CD4-positive, alpha-beta T cell treated with Interleukin-6 at 100 ng/mL for 8 hours (primary cell): ENCODE results near the gene SMAD5.

Experiments used
- DNase-seq: peaks from one replicate; pipeline ENCODE4 v3.0.0-alpha.2; 2020; ENCODE audit warnings: mixed read lengths, low spot score

The SMAD5 gene

DNA sequence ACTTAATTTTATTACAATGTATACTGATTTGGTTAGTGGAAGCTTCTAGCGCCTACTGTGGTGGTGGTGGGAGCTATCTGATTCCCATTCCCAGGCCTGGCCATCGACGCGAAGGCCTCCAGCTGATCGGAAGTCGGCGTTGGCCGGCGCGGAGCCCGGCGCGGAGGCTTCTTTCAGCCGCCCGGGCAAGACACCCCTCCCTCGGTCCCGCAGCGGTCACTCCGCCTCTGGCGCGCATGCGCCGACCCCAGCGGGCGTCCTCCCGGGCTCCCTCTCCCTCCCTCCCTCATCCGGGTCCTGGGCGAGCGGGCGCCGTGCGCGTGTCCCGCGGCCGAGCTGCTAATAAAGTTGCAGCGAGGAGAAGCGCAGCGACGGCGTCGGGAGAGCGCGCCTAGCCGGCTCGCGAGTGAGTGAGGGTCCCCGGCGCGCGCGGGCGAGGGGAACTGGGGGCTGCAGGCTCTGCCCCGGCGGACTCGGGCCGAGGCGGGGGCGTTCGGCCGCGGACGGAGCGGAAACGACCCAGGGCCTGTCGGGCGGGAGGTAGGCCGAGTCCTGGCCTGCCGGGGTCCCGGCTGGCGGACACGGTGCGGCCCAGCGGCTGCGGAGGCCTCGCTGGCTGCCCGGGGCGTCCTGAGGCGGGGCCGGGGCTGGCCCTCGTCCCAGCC, at the start of gene SMAD5:
Gene SMAD5, plus strand, starts transcription at position 289 of the 665 bp plus-strand sequence. CDS start 20,916 bp downstream, outside the sequence.
- DNase-seq: peak; percentile 77

- no peak for DNase-seq
Measured at GRCh38 chr5:136084698-136085097, 47.9 kb upstream of the SMAD5 start.

DNA sequence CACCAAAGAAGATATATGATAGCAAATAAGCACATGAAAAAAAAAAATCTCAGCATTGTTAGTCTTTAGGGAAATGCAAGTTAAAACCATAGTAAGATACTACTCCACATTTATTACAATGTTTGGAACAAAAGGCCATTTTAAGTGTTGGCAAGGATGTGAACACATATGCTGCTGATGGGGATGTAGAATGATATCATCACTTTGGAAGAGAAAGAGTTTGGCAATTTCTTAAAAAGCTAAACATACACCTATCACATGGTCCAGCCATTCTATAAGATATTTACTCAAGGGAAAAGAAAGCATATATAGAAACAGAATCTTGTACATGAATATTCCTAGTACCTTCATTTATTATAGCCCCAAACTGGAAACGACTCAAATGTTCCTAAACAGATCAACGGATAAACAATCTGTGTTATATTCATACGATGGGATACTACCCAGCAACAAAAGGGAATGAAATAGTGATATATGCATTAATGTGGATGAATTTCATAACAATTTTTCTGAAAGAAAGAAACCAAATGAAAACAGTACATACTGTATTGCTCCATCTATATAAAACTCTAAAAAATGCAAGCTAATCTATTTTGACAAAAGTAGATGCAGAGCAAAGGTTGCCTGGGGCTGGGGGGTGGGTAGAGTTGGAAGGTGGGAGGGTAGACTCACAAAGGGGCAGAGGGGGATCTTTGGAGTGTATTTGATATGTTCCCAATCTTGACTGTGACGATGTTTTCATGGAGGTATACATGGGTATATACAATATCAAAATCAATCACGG, 45.7 kb upstream of the SMAD5 start:
- DNase-seq: no peak

- DNase-seq: no peak
Measured at GRCh38 chr5:136087961-136088871, 44.4 kb upstream of the SMAD5 start.

DNA sequence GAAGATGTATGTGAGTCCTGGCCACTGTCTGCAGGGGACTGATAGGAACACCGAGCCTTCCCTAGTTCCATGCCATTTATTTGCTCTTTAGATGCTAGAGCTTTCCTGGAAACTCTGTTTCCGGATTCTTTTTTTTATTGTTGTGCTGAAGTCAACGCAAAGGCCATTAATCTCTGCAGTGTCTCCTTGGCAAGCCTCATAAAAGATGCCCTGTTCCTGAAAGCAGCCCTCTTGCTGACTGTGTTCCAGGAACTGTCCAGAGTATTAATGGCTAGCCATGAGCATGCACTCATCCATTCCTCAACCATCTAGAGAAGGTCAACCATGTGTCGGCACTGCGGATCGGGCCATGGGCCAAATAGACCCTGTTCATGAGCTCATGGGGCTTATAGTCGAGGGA, 42.9 kb upstream of the SMAD5 start:
- DNase-seq: no peak

DNA sequence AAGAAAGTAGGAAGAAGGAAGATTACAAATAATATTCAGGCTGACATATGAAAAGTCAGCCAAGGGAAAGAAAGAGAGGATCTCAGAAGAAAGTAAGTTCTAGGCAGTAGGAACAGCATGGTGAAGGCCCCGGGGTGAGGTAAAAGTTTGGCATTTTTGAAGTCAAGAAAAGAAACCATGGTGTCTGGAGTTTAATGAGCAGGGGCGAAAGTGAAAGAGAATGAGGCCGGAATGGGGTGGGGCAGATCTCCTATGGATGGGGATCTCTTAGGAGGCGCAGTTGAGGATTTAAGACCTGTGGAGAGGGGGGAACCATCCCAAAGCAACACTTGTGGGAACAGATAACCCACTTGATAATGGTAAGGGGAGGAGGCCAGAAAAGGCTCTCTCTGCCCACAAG, 42.3 kb upstream of the SMAD5 start:
- no peak for DNase-seq

DNA sequence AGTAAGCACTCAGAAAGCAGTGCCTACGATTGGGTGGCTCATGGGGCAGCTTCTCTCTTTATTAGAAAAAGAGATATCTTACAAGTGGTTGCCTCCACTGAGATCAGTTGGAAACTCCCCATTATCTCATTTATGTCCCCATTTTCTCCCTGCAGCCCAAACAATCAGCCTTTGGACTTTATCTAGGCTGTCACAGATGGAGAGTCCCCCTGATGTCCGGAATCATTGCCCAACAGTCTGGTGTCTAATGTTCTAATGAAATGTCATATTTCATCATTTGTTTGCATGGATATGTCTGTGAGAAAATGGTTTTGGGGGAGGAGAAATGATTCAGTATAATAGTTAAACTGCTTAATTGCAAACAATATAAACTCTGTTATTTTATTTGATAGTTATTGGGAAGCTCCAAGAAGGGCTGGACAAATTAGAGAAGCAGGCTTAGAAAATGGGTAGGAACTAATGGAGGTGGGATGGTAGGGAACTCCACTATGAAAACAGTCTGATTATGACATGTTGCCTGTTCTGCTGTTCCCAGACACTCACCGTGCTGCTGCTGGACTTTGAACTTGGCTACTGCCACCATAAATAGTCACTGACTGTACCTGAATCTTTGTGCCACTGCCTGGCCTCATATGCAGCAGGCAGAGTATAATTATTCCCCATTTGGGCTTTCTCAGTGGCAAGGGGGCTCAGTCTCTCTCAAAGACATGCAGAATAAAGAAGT, 38.3 kb upstream of the SMAD5 start:
- DNase-seq: no peak

GRCh38 chr5:136094913-136095641, 37.6 kb upstream of the SMAD5 start:
- no peak for DNase-seq

- DNase-seq: no peak
Measured at GRCh38 chr5:136098176-136098575, 34.5 kb upstream of the SMAD5 start.

DNA sequence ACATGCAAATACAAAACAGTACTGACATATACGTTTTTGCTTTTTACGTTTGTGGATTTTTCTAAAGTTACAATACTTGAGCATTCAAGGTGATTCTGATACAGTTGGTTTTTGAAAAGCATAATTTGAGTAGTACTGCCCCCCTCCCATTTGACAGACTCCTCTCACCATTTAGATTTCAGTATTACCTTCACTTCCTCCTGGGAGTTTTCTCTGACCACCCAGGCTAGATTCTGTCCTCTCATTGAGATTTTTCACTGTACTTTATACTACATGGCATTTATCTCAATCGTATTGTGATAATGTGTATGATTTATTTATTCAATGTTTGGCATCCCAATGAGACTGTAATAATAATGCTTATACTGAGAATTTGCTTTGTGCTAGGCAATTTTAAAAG, 32.8 kb upstream of the SMAD5 start:
- DNase-seq: no peak

GRCh38 chr5:136101884-136102283, 30.8 kb upstream of the SMAD5 start:
- DNase-seq: no peak

GRCh38 chr5:136103118-136103517, 29.5 kb upstream of the SMAD5 start:
- no peak for DNase-seq

DNA sequence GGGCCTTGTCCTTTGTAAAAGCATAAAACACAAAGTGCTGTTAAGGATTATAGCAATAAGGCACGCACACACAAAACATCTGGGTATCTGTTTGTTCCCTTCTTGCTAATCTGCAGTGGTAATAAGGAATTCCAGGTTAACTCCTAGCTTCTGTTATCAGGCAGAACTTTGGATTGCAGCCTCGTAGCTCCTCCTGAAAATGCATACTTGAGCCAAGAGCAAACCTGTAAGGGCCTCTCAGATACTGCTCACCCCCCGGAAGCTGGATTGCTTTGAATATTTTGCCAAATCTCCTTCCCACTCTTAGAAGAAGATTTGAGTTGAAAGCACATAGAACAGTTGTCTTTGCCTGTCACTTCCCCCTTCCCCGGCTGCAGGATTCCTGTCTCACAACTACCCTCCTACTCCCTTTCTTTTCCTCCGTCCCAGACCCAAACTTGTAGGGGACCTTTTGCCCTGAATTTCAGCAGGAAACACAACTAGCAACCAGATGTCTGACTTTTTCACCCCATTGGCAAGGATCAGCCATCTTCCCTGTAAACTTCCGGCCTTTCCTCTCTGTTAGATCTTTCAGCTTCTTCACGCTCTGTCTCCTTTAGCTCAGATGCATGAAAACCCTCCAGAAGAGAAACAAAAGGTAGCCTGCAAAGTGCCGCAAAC, 28.2 kb upstream of the SMAD5 start:
- no peak for DNase-seq

- no peak for DNase-seq
Measured at GRCh38 chr5:136106351-136107031, 26.2 kb upstream of the SMAD5 start.

DNA sequence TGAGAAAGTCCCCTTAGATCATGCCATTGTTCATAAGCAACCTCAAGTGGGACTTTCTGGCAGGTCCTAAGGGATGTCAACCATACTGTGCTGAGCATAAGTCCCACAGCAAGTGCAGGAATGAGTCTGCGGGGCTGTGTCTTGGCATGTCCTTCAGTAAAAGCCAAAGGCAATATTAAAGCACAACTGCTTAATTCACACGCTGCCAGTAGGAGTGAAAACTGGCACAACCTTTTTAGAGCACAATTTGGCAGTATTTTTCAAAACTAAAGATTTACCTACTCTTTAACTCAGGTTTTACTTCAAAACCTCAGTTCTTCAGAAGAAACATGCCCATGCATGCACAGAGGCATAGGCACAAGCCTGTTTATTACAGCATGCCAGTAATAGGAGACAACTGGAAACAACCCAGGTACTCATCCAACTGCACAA, 24.4 kb upstream of the SMAD5 start:
- DNase-seq: no peak

- DNase-seq: no peak
Measured at GRCh38 chr5:136108766-136109165, 23.9 kb upstream of the SMAD5 start.

DNA sequence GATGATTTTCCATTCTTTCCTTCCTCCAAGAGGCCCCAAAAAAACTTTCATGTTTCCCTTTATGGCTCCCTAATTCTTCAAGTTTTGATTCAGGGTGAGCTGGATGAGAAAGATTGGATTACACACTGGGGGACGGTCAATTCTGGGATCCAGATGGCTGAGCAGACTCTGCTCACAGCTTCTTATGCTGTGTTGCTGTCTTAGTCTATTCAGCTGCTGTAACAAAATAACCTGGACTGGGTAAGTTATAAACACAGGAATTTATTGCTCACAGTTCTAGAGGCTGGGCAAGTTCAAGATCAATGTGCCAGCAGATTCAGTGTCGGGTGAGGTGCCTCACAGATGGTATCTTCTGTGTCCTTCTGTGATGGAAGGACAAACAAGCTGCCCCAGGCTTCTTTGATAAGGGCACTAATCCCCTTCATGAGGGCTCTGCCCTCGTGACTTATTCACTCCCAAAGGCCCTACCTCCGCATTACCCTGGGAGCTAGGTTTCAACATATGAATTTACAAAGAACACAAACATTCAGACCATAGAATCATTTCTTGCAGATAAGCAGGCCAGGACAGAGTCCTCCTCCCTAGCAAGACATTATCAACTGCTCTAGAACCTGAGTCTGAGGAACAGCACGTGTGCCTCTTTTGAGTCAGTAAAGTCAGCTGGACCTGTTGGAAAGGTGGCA, 23.1 kb upstream of the SMAD5 start:
- no peak for DNase-seq

DNA sequence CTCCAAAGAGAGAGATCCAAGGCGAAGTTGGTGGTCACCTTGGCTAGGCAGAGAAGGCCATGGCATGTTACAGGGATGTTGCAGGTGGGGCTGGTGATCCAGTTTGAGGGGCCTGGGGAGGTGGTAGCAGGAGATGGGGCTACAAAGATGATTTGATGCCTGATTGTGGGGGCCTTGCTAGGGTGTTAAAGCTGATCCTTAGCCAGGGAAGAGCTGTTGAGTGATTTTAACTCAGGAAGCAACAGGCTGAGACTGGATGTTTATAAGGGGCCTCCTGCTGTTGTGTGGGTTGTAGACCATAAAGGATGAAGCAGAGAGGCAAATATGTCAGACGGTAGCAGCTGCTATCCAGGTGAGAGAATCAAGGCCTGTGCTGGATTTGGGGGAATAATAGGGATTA, 19.0 kb upstream of the SMAD5 start:
- no peak for DNase-seq

DNA sequence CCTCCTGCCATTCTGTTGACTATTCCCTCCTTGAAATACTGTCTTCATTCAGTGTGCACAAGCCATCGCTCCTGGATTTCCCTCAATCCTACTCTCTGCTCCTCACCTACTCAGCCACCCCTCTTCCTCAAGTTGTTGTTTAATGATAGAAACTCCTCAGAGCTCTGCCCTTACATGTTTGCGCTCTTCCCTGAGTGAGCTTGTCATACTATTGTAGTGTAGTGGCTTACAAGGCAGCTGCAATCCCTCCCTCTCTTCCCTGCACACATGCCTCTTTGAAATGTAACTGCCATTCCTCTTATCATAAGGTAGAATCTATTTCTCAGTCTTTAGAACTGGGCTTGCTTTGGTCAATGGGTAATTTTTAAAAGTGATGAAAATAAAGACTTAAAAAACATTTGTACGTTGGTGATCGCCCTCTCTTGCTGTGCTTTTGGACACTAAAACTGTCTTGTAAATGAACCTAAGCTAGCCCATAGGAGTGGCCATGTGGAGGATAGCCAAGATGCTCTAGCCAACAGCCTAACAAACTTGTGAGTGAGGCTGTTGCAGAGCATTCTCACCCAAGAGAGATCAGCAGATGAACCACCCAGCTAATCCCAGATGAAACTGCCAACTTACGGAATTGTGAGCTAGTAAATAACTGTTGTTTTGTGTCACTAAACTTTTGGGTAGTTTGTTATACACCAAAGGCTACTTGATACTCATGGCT, 18.1 kb upstream of the SMAD5 start:
- no peak for DNase-seq
